CD14-positive monocyte (primary cell): ENCODE results near the gene XYLT1. TPM values are rescaled to one million over a fixed set of nuclear protein-coding genes. Genes with fewer than 3 reads are reported as not detected.

Experiments
- DNase-seq, 3 donors: peaks; one replicate each; pipeline ENCODE4 v3.0.0-alpha.2; 2011 to 2022
- H2AFZ ChIP-seq: 2 replicates; pipeline ENCODE4 v1.6.0; 2012; ENCODE audit warnings: mild to moderate bottlenecking, low read depth, low read length, inconsistent platforms; ENCODE audit not compliant: insufficient read depth, poor library complexity, severe bottlenecking
- H3K27ac ChIP-seq, 2 donors: 1 replicate in 1 of 2; 2 replicates in 1 of 2; pipeline ENCODE4 v1.5.1; 2012 to 2013; ENCODE audit warnings: low read length in 2 of 2, control low read depth in 1 of 2, inconsistent platforms in 1 of 2, low read depth in 1 of 2, mild to moderate bottlenecking in 1 of 2
- H3K27me3 ChIP-seq, 2 donors: one replicate each; pipeline versions ENCODE4 v1.6.0 to v1.6.1; 2011 to 2013; ENCODE audit warnings: low read length in 2 of 2; ENCODE audit not compliant: control insufficient read depth in 2 of 2, insufficient read depth in 2 of 2
- H3K36me3 ChIP-seq, 2 donors: replicated peaks in 1 of 2; 1 replicate in 1 of 2; 2 replicates in 1 of 2; pipeline versions ENCODE4 v1.5.1 to v1.6.1; 2012 to 2013; ENCODE audit warnings: low read length in 2 of 2, control low read depth in 1 of 2, inconsistent platforms in 1 of 2, mild to moderate bottlenecking in 1 of 2; ENCODE audit not compliant: insufficient read depth in 2 of 2, control insufficient read depth in 1 of 2
- H3K4me1 ChIP-seq, 2 donors: 1 replicate in 1 of 2; 2 replicates in 1 of 2; pipeline versions ENCODE4 v1.5.1 to v1.6.1; 2012 to 2013; ENCODE audit warnings: low read length in 2 of 2, control low read depth in 1 of 2, inconsistent platforms in 1 of 2, mild to moderate bottlenecking in 1 of 2, moderate library complexity in 1 of 2; ENCODE audit not compliant: insufficient read depth in 2 of 2, control insufficient read depth in 1 of 2
- H3K4me2 ChIP-seq: replicated peaks from 2 replicates; pipeline ENCODE3; 2012; ENCODE audit warnings: low read length, moderate library complexity, mild to moderate bottlenecking; ENCODE audit not compliant: poor library complexity, severe bottlenecking; ENCODE audit errors: extremely low read depth
- H3K4me3 ChIP-seq, 3 experiments: fragments of 200-600 bp in 1 of 3; sonication (generic) in 1 of 3; replicated peaks in 1 of 3; 1 replicate in 2 of 3; 2 replicates in 1 of 3; pipeline ENCODE4 v1.5.1; 2011 to 2013; ENCODE audit warnings: low read length in 3 of 3, mild to moderate bottlenecking in 3 of 3, control low read depth in 2 of 3, low read depth in 2 of 3, inconsistent platforms in 1 of 3, moderate library complexity in 1 of 3
- H3K79me2 ChIP-seq: 2 replicates; pipeline ENCODE4 v1.6.0; 2012; ENCODE audit warnings: mild to moderate bottlenecking, control low read depth, inconsistent platforms, low read length, moderate library complexity; ENCODE audit not compliant: insufficient read depth
- H3K9ac ChIP-seq: 2 replicates; pipeline ENCODE4 v1.6.0; 2017; ENCODE audit warnings: low read length, mild to moderate bottlenecking; ENCODE audit not compliant: insufficient read depth, poor library complexity, severe bottlenecking
- H3K9me3 ChIP-seq, 2 donors: replicated peaks in 1 of 2; 1 replicate in 1 of 2; 2 replicates in 1 of 2; pipeline versions ENCODE4 v1.5.1 to v1.6.1; 2012 to 2013; ENCODE audit warnings: low read length in 2 of 2, control low read depth in 1 of 2; ENCODE audit not compliant: control insufficient read depth in 1 of 2, insufficient read depth in 1 of 2
- H4K20me1 ChIP-seq: 2 replicates; pipeline ENCODE4 v1.6.0; 2012; ENCODE audit warnings: mild to moderate bottlenecking, low read length, control low read depth, moderate library complexity; ENCODE audit not compliant: insufficient read depth
- H3K27ac Mint-ChIP-seq, 7 donors: one replicate each; pipeline ENCODE4 v1.8.0; 2020; ENCODE audit warnings: mild to moderate bottlenecking in 7 of 7, mixed read lengths in 7 of 7, moderate library complexity in 6 of 7, inconsistent platforms in 2 of 7
- H3K27me3 Mint-ChIP-seq, 3 donors: one replicate each; pipeline ENCODE4 v1.8.0; 2021 to 2022; ENCODE audit warnings: low read depth in 3 of 3, mild to moderate bottlenecking in 3 of 3, mixed read lengths in 3 of 3, moderate library complexity in 3 of 3, inconsistent platforms in 1 of 3
- H3K36me3 Mint-ChIP-seq, 2 donors: one replicate each; pipeline ENCODE4 v1.8.0; 2020; ENCODE audit warnings: mixed read lengths in 2 of 2, inconsistent platforms in 1 of 2, mild to moderate bottlenecking in 1 of 2
- H3K4me1 Mint-ChIP-seq: one replicate; pipeline ENCODE4 v1.8.0; 2020; ENCODE audit warnings: mild to moderate bottlenecking, mixed read lengths
- H3K4me3 Mint-ChIP-seq, 2 donors: one replicate each; pipeline ENCODE4 v1.8.0; 2020; ENCODE audit warnings: mild to moderate bottlenecking in 2 of 2, mixed read lengths in 2 of 2, moderate library complexity in 1 of 2
- H3K9me3 Mint-ChIP-seq, 7 donors: one replicate each; pipeline ENCODE4 v1.8.0; 2020 to 2022; ENCODE audit warnings: mixed read lengths in 7 of 7, mild to moderate bottlenecking in 6 of 7, moderate library complexity in 6 of 7, inconsistent platforms in 2 of 7
- CTCF ChIP-seq: fragments of 200-600 bp; IDR thresholded peaks from one replicate; pipeline ENCODE4 v1.8.0; 2022; ENCODE audit warnings: antibody characterized with exemption, mild to moderate bottlenecking
- WGBS: methylation state at CpG from one replicate; pipeline ENCODE4 v1.1.5; 2013; ENCODE audit warnings: missing lambda C conversion rate; ENCODE audit not compliant: insufficient coverage; 5-methylcytosine and 5-hydroxymethylcytosine counted together
- intact Hi-C, 2 donors: fragments of 100-400 bp; cut with micrococcal nuclease; formaldehyde crosslinking; loops; one replicate each; pipeline versions ENCODE4 v1.15.0 to v1.15.1; 2023
- polyA plus RNA-seq, 3 donors: library from polyadenylated mRNA; depleted of rRNA in 1 of 3; unstranded in 2 of 3; stranded (reverse) in 1 of 3; fragments of 300-500 nt in 2 of 3; fragments of >200 nt in 1 of 3; fragmentation: Illumina TruSeq in 2 of 3; gene quantifications; 1 replicate in 2 of 3; 2 replicates in 1 of 3; pipeline ENCODE4 v1.2.3, GENCODE V29; 2012 to 2021

Gene XYLT1
- polyA plus RNA-seq, 3 donors = 0.51 to 9.4 (median 1.6) TPM

DNA sequence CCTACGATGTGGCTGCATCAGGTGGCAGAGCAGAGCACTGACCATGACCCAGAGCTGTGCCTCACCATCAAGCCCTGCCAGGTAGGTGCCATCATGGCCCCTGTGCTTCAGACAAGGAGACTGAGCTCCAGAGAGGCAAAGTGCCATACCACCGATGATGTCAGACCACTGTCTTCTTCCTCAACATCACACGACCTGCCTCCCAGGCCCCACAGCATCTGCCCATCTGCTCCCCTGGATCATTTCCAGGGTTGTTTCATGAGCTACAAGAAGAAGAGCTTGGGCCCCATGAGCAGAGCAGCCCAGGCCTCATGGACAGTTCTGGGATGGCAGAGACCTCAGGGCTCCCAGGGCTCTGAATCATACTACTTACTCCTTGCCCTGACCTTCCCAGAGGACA, 9.9 kb downstream of the XYLT1 start:
- H3K79me2 ChIP-seq = peaks cover 96% of the 10 kb centered on the region
- no peaks in the 10 kb centered on the region for H3K27me3 Mint-ChIP-seq
- H3K27me3 ChIP-seq = no peaks in the 10 kb centered on the region
- WGBS = 50% methylated on average over 2 of the region's 3 CpGs
- H3K4me3 ChIP-seq = no peak overlapping the region
- TF ChIP-seq CTCF = no peak
- H3K4me1 ChIP-seq = peaks cover 34 to 41% of the 10 kb centered on the region in 2 donors
- H3K9ac ChIP-seq = no peak overlapping the region
- no peak for DNase-seq
- intact Hi-C loops = loop anchor here in 1 of 2 donors (10.0 kb wide), 1 partner anchor 46 kb away; no protein-coding TSS in a partner anchor
- no peak overlapping the region for H3K4me2 ChIP-seq
- H3K27ac Mint-ChIP-seq = no peak overlapping the region
- no peak overlapping the region for H2AFZ ChIP-seq
- peaks cover 40 to 41% of the 10 kb centered on the region in 2 donors for H3K36me3 Mint-ChIP-seq
- no peaks in the 10 kb centered on the region for H3K9me3 Mint-ChIP-seq
- H3K9me3 ChIP-seq = no peaks in the 10 kb centered on the region
- peaks cover 53% of the 10 kb centered on the region for H4K20me1 ChIP-seq
- H3K36me3 ChIP-seq = peaks cover 2 to 9% of the 10 kb centered on the region in 2 donors
- H3K4me3 Mint-ChIP-seq = no peak overlapping the region
- H3K27ac ChIP-seq = no peak overlapping the region
- H3K4me1 Mint-ChIP-seq = peaks cover 46% of the 10 kb centered on the region

- peaks cover 2 to 12% of the 10 kb centered on the region in 2 donors for H3K36me3 ChIP-seq
Measured at GRCh38 chr16:17459903-17460521, 10.7 kb downstream of the XYLT1 start.

More at GRCh38 chr16:17459903-17460521, 10.7 kb downstream of the XYLT1 start:
- H3K4me3 Mint-ChIP-seq = no peak overlapping the region
- no peaks in the 10 kb centered on the region for H3K9me3 Mint-ChIP-seq
- no peaks in the 10 kb centered on the region for H3K9me3 ChIP-seq
- H3K27me3 ChIP-seq = no peaks in the 10 kb centered on the region
- 33% methylated on average over 6 of the region's 12 CpGs for WGBS
- H3K36me3 Mint-ChIP-seq = peaks cover 39 to 41% of the 10 kb centered on the region in 2 donors
- no peak for DNase-seq
- H3K27ac ChIP-seq = no peak overlapping the region
- H4K20me1 ChIP-seq = peaks cover 44% of the 10 kb centered on the region
- peak overlapping the region in 2 of 7 donors; percentile 15 to 72 for H3K27ac Mint-ChIP-seq
- no peaks in the 10 kb centered on the region for H3K27me3 Mint-ChIP-seq
- peaks cover 39% of the 10 kb centered on the region for H3K4me1 Mint-ChIP-seq
- no peak overlapping the region for H3K4me3 ChIP-seq
- peaks cover 94% of the 10 kb centered on the region for H3K79me2 ChIP-seq
- intact Hi-C loops = loop anchor here in 1 of 2 donors (10.0 kb wide), 1 partner anchor 45 kb away; no protein-coding TSS in a partner anchor
- no peak overlapping the region for H3K9ac ChIP-seq
- no peak overlapping the region for H3K4me2 ChIP-seq
- TF ChIP-seq CTCF = no peak
- H3K4me1 ChIP-seq = peaks cover 25 to 32% of the 10 kb centered on the region in 2 donors
- no peak overlapping the region for H2AFZ ChIP-seq
